Heart left ventricle (tissue), 13 donors: ENCODE results near the gene HOXC5.

Experiments
- CTCF ChIP-seq, 12 donors: fragments of 200-600 bp; sonication (generic) in 4 of 12; IDR thresholded peaks; one replicate each; pipeline versions ENCODE4 v1.5.0 to v1.8.0; 2018 to 2022; ENCODE audit warnings: antibody characterized with exemption in 12 of 12, mild to moderate bottlenecking in 5 of 12
- POLR2A ChIP-seq, 2 donors: fragments of 450-650 bp; IDR thresholded peaks; one replicate each; pipeline ENCODE4 v1.6.1; 2017; ENCODE audit warnings: antibody characterized with exemption in 2 of 2, mild to moderate bottlenecking in 2 of 2, moderate library complexity in 2 of 2
- donor health status: ischemic (EF 13 %, LVEDD 7.1; RV severe dilation, severe dysfunction).
- donor health status: DM: no; HTN: yes; CAD: no.
- donor health status: DM: no; HTN: no; CAD: no.
- donor health status: ischemic (EF 25% LVEDD 6.9; RV normal size, moderate dysfunction).
- donor health status: ischemic (EF 25% LVEDD 5.7; RV mildly dilated, moderate dysfunction).
- donor health status: ischemic (EF 35%, LVEDD 5.7; RV mildly dilated, moderate dysfunction).
- donor health status: nonischemic (EF 11% LVEDD 7.7; RV severe dilation, severe dysfunction).
- donor health status: DM: yes; HTN: yes; CAD: no.
- donor health status: PGD.
- donor health status: ischemic (EF 29% LVEDD 5.4; RV normal size, mild dysfunction).
- donor health status: nonischemic (EF 23%, LVEDD 6.1; RV moderate dilation, normal function).

GRCh38 chr12:53983950-53984572, 48.8 kb upstream of the HOXC5 start:
- TF ChIP-seq CTCF (IDR thresholded peaks at IDR 0.05) (no peak), POLR2A (IDR thresholded peaks at IDR 0.05) (no peak)
